Spinal cord (tissue), 10 donors: ENCODE data around the gene TMCC1. TPM values are rescaled to one million over a fixed set of nuclear protein-coding genes. Genes with fewer than 3 reads are reported as not detected.
"Not testable (repeated sequence)": the region's sequence is repeated elsewhere in the genome, so short reads cannot be mapped to it uniquely, and the experiment has no call there.

Experiments
- DNase-seq, 6 donors: peaks; one replicate each; pipeline versions ENCODE4 v3.0.0 to v3.0.0-alpha.2; 2013 to 2015; ENCODE audit warnings: low spot score in 6 of 6, low read depth in 4 of 6
- H3K27ac ChIP-seq: one replicate; pipeline ENCODE4 v1.5.1; 2013; ENCODE audit warnings: low read depth, low read length, control low read depth
- H3K27me3 ChIP-seq: one replicate; pipeline ENCODE4 v1.6.1; 2013; ENCODE audit warnings: low read length; ENCODE audit not compliant: control insufficient read depth, insufficient read depth
- H3K36me3 ChIP-seq: one replicate; pipeline ENCODE4 v1.6.1; 2013; ENCODE audit warnings: low read length; ENCODE audit not compliant: control insufficient read depth, insufficient read depth
- H3K4me1 ChIP-seq: one replicate; pipeline ENCODE4 v1.6.1; 2013; ENCODE audit warnings: low read length; ENCODE audit not compliant: control insufficient read depth, insufficient read depth
- H3K4me3 ChIP-seq: one replicate; pipeline ENCODE4 v1.5.1; 2013; ENCODE audit warnings: low read depth, low read length, control low read depth
- H3K9me3 ChIP-seq: one replicate; pipeline ENCODE4 v1.6.1; 2013; ENCODE audit warnings: low read length; ENCODE audit not compliant: control insufficient read depth, insufficient read depth
- WGBS: methylation state at CpG from one replicate; pipeline ENCODE4 v1.1.5; 2013; ENCODE audit warnings: missing lambda C conversion rate; ENCODE audit not compliant: insufficient coverage; 5-methylcytosine and 5-hydroxymethylcytosine counted together
- polyA plus RNA-seq, 2 donors: library from polyadenylated mRNA; unstranded; fragments of 120-200 nt; gene quantifications; one replicate each; pipeline ENCODE4 v1.2.1, GENCODE V29; 2013; ENCODE audit not compliant: insufficient read length in 2 of 2
- total RNA-seq, 2 donors: library from RNA; depleted of rRNA in 1 of 2; stranded (reverse); fragments of 120-200 nt in 1 of 2; fragments of >200 nt in 1 of 2; gene quantifications; one replicate each; pipeline versions ENCODE4 v1.2.3 to v1.2.4, GENCODE V29; 2013 to 2014
- donor health status: healthy.

The TMCC1 gene
- total and polyA plus RNA-seq, 4 donors: 34.1 to 49.1 (median 44.4) TPM

DNA sequence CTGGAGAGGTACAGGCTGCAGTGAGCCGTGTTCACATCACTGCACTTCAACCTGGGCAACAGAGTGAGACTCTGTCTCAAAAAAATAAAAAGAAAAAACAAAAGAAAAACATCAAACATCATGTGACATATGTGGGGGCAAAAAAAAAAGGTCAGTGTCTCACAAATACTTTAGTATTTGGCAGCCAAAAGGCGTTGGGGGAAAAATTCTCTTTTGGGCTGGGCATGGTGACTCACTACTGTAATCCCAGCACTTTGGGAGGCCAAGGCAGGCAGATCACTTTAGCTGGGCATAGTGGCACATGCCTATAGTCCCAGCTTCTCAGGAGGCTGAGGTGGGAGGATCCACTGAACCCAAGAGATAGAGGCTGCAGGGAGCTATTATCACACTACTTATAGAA is 47.6 kb downstream of the TMCC1 start:
- Histone ChIP-seq H3K27ac (no peak overlapping the region), H3K4me3 (no peak overlapping the region), H3K36me3 (peaks cover 2% of the 10 kb centered on the region), H3K4me1 (no peaks in the 10 kb centered on the region), H3K9me3 (no peaks in the 10 kb centered on the region), H3K27me3 (no peaks in the 10 kb centered on the region)
- DNase-seq: no peak
- WGBS: 88% methylated on average over 1 of the region's 2 CpGs

- 97% methylated on average over 4 of the region's 5 CpGs for WGBS
- DNase-seq: no peak
- peaks cover 5% of the 10 kb centered on the region for H3K36me3 ChIP-seq
- H3K9me3 ChIP-seq: no peaks in the 10 kb centered on the region
- no peaks in the 10 kb centered on the region for H3K27me3 ChIP-seq
- H3K27ac ChIP-seq: no peak overlapping the region
- no peak overlapping the region for H3K4me3 ChIP-seq
- H3K4me1 ChIP-seq: peaks cover 5% of the 10 kb centered on the region
Measured at GRCh38 chr3:129840707-129841360, 52.7 kb downstream of the TMCC1 start.

DNA sequence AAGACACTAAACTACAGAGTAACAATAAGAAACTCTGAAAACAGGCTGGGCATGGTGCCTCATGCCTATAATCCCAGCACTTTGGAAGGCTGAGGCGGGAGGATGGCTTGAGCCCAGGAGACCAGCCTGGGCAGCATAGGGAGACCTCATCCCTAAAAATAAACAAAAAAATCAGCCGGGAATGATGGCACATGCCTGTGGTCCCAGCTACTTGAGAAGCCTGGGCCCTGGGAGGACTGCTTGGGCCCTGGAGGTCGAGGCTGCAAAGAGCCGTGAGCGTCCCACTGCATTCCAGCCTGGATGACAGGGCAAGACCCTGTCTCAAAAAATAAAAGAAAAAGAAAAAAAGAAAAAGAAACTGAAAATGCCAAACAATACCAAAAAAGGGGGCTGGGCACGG is 55.4 kb downstream of the TMCC1 start:
- WGBS: 87% methylated on average over 4 of the region's 6 CpGs

DNA sequence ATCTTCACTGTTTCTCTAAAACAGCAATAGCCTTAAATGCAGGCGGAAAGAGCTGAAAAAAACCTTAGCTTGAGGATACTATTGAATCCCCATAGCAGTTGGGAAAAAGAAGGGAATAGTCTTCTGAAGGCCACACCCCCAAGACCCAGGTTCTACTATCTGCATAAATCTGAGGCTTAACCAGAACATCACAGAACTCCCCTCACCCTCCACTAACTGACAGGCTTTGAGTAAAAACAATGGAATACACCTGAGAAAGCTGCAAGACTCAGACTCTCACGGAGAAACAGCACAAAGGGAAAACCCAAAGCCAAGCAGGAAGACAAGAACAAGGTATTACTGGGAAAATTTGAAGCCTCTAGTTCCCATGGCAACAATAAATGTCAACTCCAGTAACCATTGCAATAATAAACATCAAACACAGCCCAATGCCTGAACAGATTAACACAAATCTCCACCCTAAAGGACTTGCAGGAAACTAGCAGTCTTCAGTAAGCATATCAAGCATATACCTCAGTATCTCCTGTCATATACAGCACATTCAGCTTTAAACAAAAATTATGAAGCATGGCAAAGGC is 56.4 kb downstream of the TMCC1 start:
- 20% methylated on average over 1 of the region's 2 CpGs for WGBS
- no peak overlapping the region for H3K27ac ChIP-seq
- no peaks in the 10 kb centered on the region for H3K27me3 ChIP-seq
- peaks cover 5% of the 10 kb centered on the region for H3K4me1 ChIP-seq
- no peaks in the 10 kb centered on the region for H3K9me3 ChIP-seq
- H3K4me3 ChIP-seq: no peak overlapping the region
- DNase-seq: peak in 2 of 6 donors; percentile 15 to 76
- H3K36me3 ChIP-seq: peaks cover 5% of the 10 kb centered on the region

More for the DNA sequence above, 55.4 kb downstream of the TMCC1 start:
- H3K4me3 ChIP-seq: no peak overlapping the region
- no peak overlapping the region for H3K27ac ChIP-seq
- no peaks in the 10 kb centered on the region for H3K9me3 ChIP-seq
- no peak for DNase-seq
- peaks cover 5% of the 10 kb centered on the region for H3K4me1 ChIP-seq
- peaks cover 5% of the 10 kb centered on the region for H3K36me3 ChIP-seq
- H3K27me3 ChIP-seq: no peaks in the 10 kb centered on the region

DNA sequence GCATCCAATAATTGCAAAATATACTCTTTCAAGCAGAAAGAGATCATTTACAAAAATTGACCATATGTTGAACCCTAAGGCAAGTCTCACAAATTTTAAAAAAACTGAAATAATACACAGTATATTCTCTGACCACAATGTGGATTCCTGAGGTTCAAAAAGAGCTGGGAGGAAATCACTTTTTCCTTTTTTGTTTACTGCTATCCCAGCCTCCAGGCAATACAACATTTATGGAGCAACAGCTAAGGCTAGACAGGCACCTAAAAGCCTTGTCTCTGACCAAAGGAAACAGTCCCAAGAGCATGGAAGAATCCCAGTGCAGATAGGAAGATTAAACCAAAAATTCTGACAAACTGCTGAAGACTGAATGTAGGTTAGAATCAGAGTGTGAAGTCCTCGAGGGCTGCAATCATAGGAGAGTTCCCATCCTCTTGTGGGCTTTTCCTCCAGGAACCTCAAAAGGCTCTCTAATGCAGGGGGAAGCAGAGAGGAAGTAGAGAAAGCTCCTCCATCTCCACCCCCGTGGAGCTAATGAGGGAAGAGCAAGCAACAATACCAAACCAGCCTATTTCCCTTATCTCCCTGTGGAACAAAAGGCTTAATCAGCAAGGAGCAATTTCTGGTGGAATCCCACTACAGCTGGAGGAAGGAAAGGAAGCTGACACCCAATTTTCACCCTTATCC is 57.0 kb downstream of the TMCC1 start:
- Histone ChIP-seq H3K9me3 (no peaks in the 10 kb centered on the region), H3K4me1 (peaks cover 5% of the 10 kb centered on the region), H3K27me3 (no peaks in the 10 kb centered on the region), H3K4me3 (no peak overlapping the region), H3K27ac (no peak overlapping the region), H3K36me3 (peaks cover 5% of the 10 kb centered on the region)
- WGBS: no CpG with 5 or more reads among the region's 2 CpGs
- DNase-seq: peak in 2 of 6 donors; percentile 7 to 47

DNA sequence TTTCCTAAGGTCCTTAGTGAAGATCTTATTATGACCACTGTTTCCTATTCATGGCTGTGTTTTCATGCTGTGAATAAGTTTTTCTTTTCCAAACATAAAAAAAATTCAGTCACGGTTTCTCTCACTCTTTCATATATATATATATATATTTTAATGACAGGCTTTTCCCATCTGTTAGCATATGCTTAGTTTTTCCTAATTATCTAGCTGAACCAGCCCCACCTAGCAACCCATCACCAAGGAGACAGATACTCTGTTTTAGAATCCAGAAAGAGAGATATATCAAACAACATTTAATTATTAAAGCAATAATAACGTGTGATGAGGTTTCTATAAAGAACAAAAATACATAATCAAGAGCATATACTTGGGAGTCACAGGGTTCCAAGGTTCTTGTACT is 58.3 kb downstream of the TMCC1 start:
- no CpG with 5 or more reads among the region's 2 CpGs for WGBS
- no peaks in the 10 kb centered on the region for H3K9me3 ChIP-seq
- DNase-seq: peak in 1 of 6 donors; percentile 18

DNA sequence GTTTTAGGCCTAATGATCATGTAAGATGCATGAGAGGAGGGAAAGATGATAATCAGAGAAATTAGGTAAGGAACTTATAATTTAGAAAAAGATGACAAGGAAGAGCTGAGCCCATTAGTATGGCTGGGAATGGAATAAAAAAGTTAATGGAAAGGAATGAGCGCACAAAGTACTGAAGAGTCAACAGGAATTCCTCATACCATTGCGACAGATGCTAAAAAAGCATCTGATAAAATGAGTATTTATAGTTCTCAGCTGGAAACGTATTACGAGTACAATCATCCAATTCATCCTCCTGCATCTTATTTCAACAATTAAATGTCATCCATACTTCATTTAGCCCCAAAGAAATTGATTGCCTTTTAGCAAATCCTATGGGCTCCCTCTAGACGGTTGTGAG is 58.9 kb downstream of the TMCC1 start:
- H3K9me3 ChIP-seq: no peaks in the 10 kb centered on the region
- H3K36me3 ChIP-seq: peaks cover 2% of the 10 kb centered on the region
- H3K4me1 ChIP-seq: peaks cover 5% of the 10 kb centered on the region
- peak in 1 of 6 donors; percentile 54 for DNase-seq
- no peaks in the 10 kb centered on the region for H3K27me3 ChIP-seq
- 77% methylated on average over 3 of the region's 5 CpGs for WGBS
- no peak overlapping the region for H3K4me3 ChIP-seq
- no peak overlapping the region for H3K27ac ChIP-seq

More for the DNA sequence above, 58.3 kb downstream of the TMCC1 start:
- Histone ChIP-seq H3K4me1 (peaks cover 5% of the 10 kb centered on the region), H3K27me3 (no peaks in the 10 kb centered on the region), H3K4me3 (no peak overlapping the region), H3K36me3 (peaks cover 2% of the 10 kb centered on the region), H3K27ac (no peak overlapping the region)

GRCh38 chr3:129831942-129832341 is 61.6 kb downstream of the TMCC1 start:
- H3K4me1 ChIP-seq, H3K27ac ChIP-seq, H3K9me3 ChIP-seq, DNase-seq, H3K27me3 ChIP-seq, H3K4me3 ChIP-seq, H3K36me3 ChIP-seq: not testable (repeated sequence)
- WGBS: no CpG with 5 or more reads among the region's 6 CpGs

DNA sequence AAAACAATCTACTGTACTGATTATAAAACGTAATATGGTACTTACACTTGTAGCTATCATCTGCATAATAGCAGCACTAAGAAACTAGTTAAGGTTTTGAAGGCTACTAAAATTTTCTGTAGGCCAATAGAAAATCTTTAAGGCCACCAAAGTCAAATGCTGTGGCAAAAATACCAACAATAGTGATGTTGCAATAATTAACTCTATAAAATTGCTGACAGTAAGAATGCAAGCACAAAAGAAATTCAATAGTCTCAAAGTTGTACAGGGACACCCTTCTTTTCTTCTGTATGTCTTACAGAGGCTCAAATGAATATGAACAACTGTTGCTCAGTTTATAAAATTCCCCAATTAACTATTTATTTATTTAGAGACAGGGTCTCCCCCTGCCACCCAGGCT is 62.0 kb downstream of the TMCC1 start:
- no peak overlapping the region for H3K27ac ChIP-seq
- WGBS: no CpG with 5 or more reads among the region's 1 CpG
- peaks cover 3% of the 10 kb centered on the region for H3K4me1 ChIP-seq
- H3K9me3 ChIP-seq: no peaks in the 10 kb centered on the region
- no peaks in the 10 kb centered on the region for H3K27me3 ChIP-seq
- DNase-seq: no peak
- H3K36me3 ChIP-seq: no peaks in the 10 kb centered on the region
- no peak overlapping the region for H3K4me3 ChIP-seq

GRCh38 chr3:129829640-129830039 is 63.9 kb downstream of the TMCC1 start:
- Histone ChIP-seq H3K27me3 (no peaks in the 10 kb centered on the region), H3K4me1 (peaks cover 3% of the 10 kb centered on the region), H3K36me3 (no peaks in the 10 kb centered on the region), H3K9me3 (no peaks in the 10 kb centered on the region), H3K4me3 (no peak overlapping the region), H3K27ac (no peak overlapping the region)
- peak in 5 of 6 donors; percentile 35 to 90 (median 66) for DNase-seq
